H1 (cell line): ENCODE results near the gene KCTD19. TPM values are rescaled to one million over a fixed set of nuclear protein-coding genes. Genes with fewer than 3 reads are reported as not detected.

Experiments used
- CTCF ChIA-PET: fragments of 300-600 bp; sonication (Branson Sonifier 250); formaldehyde crosslinking; loops from one replicate; lab custom pipeline; 2021; ENCODE audit not compliant: partially characterized antibody; lab: Charles Lee
- POLR2A ChIA-PET: fragments of 300-600 bp; sonication (Branson Sonifier 250); formaldehyde crosslinking; loops from one replicate; lab custom pipeline; 2021; ENCODE audit warnings: inconsistent platforms; ENCODE audit not compliant: partially characterized antibody; lab: Charles Lee
- DNase-seq, 2 experiments: peaks; one replicate each; pipeline versions ENCODE4 v3.0.0 to v3.0.0-alpha.2; 2010 to 2022; ENCODE audit warnings: low spot score in 2 of 2, low read depth in 1 of 2, mixed read lengths in 1 of 2
- FAIRE-seq: peaks from 2 replicates; lab custom pipeline; 2011; peaks lifted over from hg19 to GRCh38; lab: Jason Lieb, UNC
- H2AFZ ChIP-seq: 2 replicates; pipeline ENCODE4 v1.8.1; 2012; ENCODE audit warnings: low read length, inconsistent platforms
- H2AK5ac ChIP-seq: 2 replicates; pipeline ENCODE4 v1.6.1; 2013; ENCODE audit warnings: low read depth, low read length
- H2BK120ac ChIP-seq: replicated peaks from 2 replicates; pipeline ENCODE3; 2013; ENCODE audit warnings: low read depth, low read length, inconsistent platforms
- H2BK12ac ChIP-seq: 2 replicates; pipeline ENCODE4 v1.6.1; 2013; ENCODE audit warnings: low read depth, low read length
- H2BK15ac ChIP-seq: 2 replicates; pipeline ENCODE4 v1.6.1; 2013; ENCODE audit warnings: low read length
- H2BK20ac ChIP-seq: 2 replicates; pipeline ENCODE4 v1.6.1; 2013; ENCODE audit warnings: low read length
- H2BK5ac ChIP-seq: 2 replicates; pipeline ENCODE4 v1.6.1; 2013; ENCODE audit warnings: low read depth, low read length
- H3K14ac ChIP-seq: 2 replicates; pipeline ENCODE4 v1.6.1; 2013; ENCODE audit warnings: inconsistent platforms; ENCODE audit not compliant: insufficient read length
- H3K18ac ChIP-seq: 2 replicates; pipeline ENCODE4 v1.6.1; 2013; ENCODE audit warnings: low read length; ENCODE audit errors: extremely low read depth
- H3K23ac ChIP-seq: 2 replicates; pipeline ENCODE4 v1.6.1; 2013; ENCODE audit warnings: inconsistent platforms; ENCODE audit not compliant: insufficient read length
- H3K23me2 ChIP-seq: 2 replicates; pipeline ENCODE4 v1.6.1; 2013; ENCODE audit warnings: low read depth, low read length
- H3K27ac ChIP-seq: 2 replicates; pipeline ENCODE4 v1.6.1; 2011; ENCODE audit warnings: low read depth, low read length, inconsistent platforms
- H3K27me3 ChIP-seq, 4 experiments: replicated peaks in 1 of 4; 1 replicate in 1 of 4; 2 replicates in 3 of 4; pipeline versions ENCODE4 v1.6.1 to v1.8.1; 2011 to 2013; ENCODE audit warnings: low read length in 3 of 4, mild to moderate bottlenecking in 3 of 4, inconsistent platforms in 2 of 4, mixed read lengths in 2 of 4, moderate library complexity in 1 of 4; ENCODE audit not compliant: control insufficient read depth in 3 of 4, insufficient read depth in 3 of 4; ENCODE audit errors: extremely low read depth in 1 of 4
- H3K36me3 ChIP-seq, 4 experiments: 2 replicates each; pipeline versions ENCODE4 v1.6.1 to v1.8.1; 2011 to 2013; ENCODE audit warnings: mild to moderate bottlenecking in 4 of 4, low read length in 3 of 4, moderate library complexity in 2 of 4, control low read depth in 1 of 4, inconsistent platforms in 1 of 4; ENCODE audit not compliant: insufficient read depth in 4 of 4, control insufficient read depth in 2 of 4
- H3K4ac ChIP-seq: replicated peaks from 2 replicates; pipeline ENCODE3; 2013; ENCODE audit warnings: low read length, low read depth, mixed read lengths, inconsistent platforms; ENCODE audit not compliant: insufficient read length
- H3K4me1 ChIP-seq, 4 experiments: replicated peaks in 1 of 4; 1 replicate in 1 of 4; 2 replicates in 3 of 4; pipeline versions ENCODE4 v1.6.1 to v1.8.1; 2011 to 2013; ENCODE audit warnings: low read length in 3 of 4, inconsistent platforms in 2 of 4, mixed read lengths in 1 of 4; ENCODE audit not compliant: insufficient read depth in 4 of 4, control insufficient read depth in 3 of 4
- H3K4me2 ChIP-seq, 2 experiments: 2 replicates each; pipeline versions ENCODE4 v1.6.1 to v1.8.1; 2011 to 2013; ENCODE audit warnings: low read depth in 2 of 2, low read length in 2 of 2, control low read depth in 1 of 2, inconsistent platforms in 1 of 2, mild to moderate bottlenecking in 1 of 2; ENCODE audit not compliant: insufficient read depth in 1 of 2
- H3K4me3 ChIP-seq, 4 experiments: fragments of 200-600, 300-600 bp in 1 of 4; sonication (generic), shearing (Covaris generic), sonication (Bioruptor Twin) in 1 of 4; 2 replicates each; pipeline versions ENCODE4 v1.5.1 to v1.8.1; 2011 to 2016; ENCODE audit warnings: low read length in 4 of 4, low read depth in 3 of 4, control low read depth in 2 of 4, inconsistent platforms in 2 of 4, mild to moderate bottlenecking in 2 of 4, mixed read lengths in 1 of 4, moderate library complexity in 1 of 4; ENCODE audit not compliant: insufficient read depth in 2 of 4; ENCODE audit errors: extremely low read depth in 1 of 4
- H3K56ac ChIP-seq: replicated peaks from 2 replicates; pipeline ENCODE3; 2013; ENCODE audit warnings: low read depth, mild to moderate bottlenecking, mixed read lengths, low read length, inconsistent platforms; ENCODE audit not compliant: insufficient read length
- H3K79me1 ChIP-seq: 2 replicates; pipeline ENCODE4 v1.6.1; 2013; ENCODE audit warnings: low read depth, low read length, control low read depth
- H3K79me2 ChIP-seq, 2 experiments: 2 replicates each; pipeline versions ENCODE4 v1.6.1 to v1.8.1; 2012 to 2013; ENCODE audit warnings: low read length in 2 of 2, mild to moderate bottlenecking in 2 of 2, inconsistent platforms in 1 of 2; ENCODE audit not compliant: insufficient read depth in 2 of 2, control insufficient read depth in 1 of 2
- H3K9ac ChIP-seq, 4 experiments: replicated peaks in 1 of 4; 1 replicate in 1 of 4; 2 replicates in 3 of 4; pipeline versions ENCODE4 v1.6.1 to v1.8.1; 2011 to 2013; ENCODE audit warnings: low read depth in 3 of 4, low read length in 3 of 4, control low read depth in 2 of 4, mild to moderate bottlenecking in 2 of 4, moderate library complexity in 2 of 4, inconsistent platforms in 1 of 4; ENCODE audit errors: extremely low read depth in 1 of 4
- H3K9me3 ChIP-seq, 2 experiments: 2 replicates each; pipeline versions ENCODE4 v1.6.1 to v1.8.1; 2012 to 2013; ENCODE audit warnings: mild to moderate bottlenecking in 2 of 2, moderate library complexity in 2 of 2, control low read depth in 1 of 2, inconsistent platforms in 1 of 2, low read depth in 1 of 2, low read length in 1 of 2, mixed read lengths in 1 of 2; ENCODE audit not compliant: insufficient read depth in 2 of 2
- H4K20me1 ChIP-seq, 2 experiments: replicated peaks in 1 of 2; 2 replicates each; pipeline versions ENCODE3 to v1.8.1; 2011 to 2013; ENCODE audit warnings: inconsistent platforms in 2 of 2, low read length in 2 of 2, mild to moderate bottlenecking in 1 of 2; ENCODE audit not compliant: insufficient read depth in 2 of 2, control insufficient read depth in 1 of 2
- H4K5ac ChIP-seq: 2 replicates; pipeline ENCODE4 v1.6.1; 2013; ENCODE audit warnings: low read length, low read depth, mixed read lengths, inconsistent platforms; ENCODE audit not compliant: insufficient read length
- H4K8ac ChIP-seq: 2 replicates; pipeline ENCODE4 v1.8.0; 2013; ENCODE audit warnings: mild to moderate bottlenecking, moderate library complexity, low read length, inconsistent platforms; ENCODE audit not compliant: insufficient read depth; ENCODE audit errors: extremely low read depth
- H4K91ac ChIP-seq: replicated peaks from 2 replicates; pipeline ENCODE3; 2013; ENCODE audit warnings: low read length, mixed read lengths, inconsistent platforms; ENCODE audit not compliant: insufficient read length
- CBX8 ChIP-seq: fragments of 300-800, 300-1000 bp; sonication (generic); IDR thresholded peaks from 2 replicates; pipeline ENCODE4 v1.7.1; 2016; ENCODE audit warnings: low read depth, low read length, borderline replicate concordance
- CEBPB ChIP-seq: IDR thresholded peaks from 2 replicates; pipeline ENCODE4 v1.6.1; 2012; ENCODE audit warnings: low read depth, low read length
- CHD2 ChIP-seq: IDR thresholded peaks from 2 replicates; pipeline ENCODE4 v1.6.1; 2012; ENCODE audit warnings: low read length, improper control_type of control experiment
- EGR1 ChIP-seq: IDR thresholded peaks from 2 replicates; pipeline ENCODE4 v1.6.1; 2011; ENCODE audit warnings: low read depth, low read length, borderline replicate concordance
- GTF2F1 ChIP-seq: IDR thresholded peaks from 2 replicates; pipeline ENCODE4 v1.6.1; 2012; ENCODE audit warnings: low read depth, low read length, improper control_type of control experiment, borderline replicate concordance
- JUND ChIP-seq: IDR thresholded peaks from 2 replicates; pipeline ENCODE4 v1.6.1; 2011; ENCODE audit warnings: mild to moderate bottlenecking, improper control_type of control experiment, low read length
- KDM1A ChIP-seq: fragments of 200-600, 300-600 bp; sonication (generic); IDR thresholded peaks from 2 replicates; pipeline ENCODE4 v1.7.1; 2016; ENCODE audit warnings: mild to moderate bottlenecking, low read length, borderline replicate concordance
- NANOG ChIP-seq: IDR thresholded peaks from 2 replicates; pipeline ENCODE4 v1.6.1; 2011; ENCODE audit warnings: low read length, low read depth, mild to moderate bottlenecking, inconsistent platforms; ENCODE audit not compliant: insufficient read depth, poor library complexity, severe bottlenecking
- RFX5 ChIP-seq: IDR thresholded peaks from 2 replicates; pipeline ENCODE4 v1.6.1; 2011; ENCODE audit warnings: low read depth, low read length, improper control_type of control experiment, borderline replicate concordance
- RXRA ChIP-seq: IDR thresholded peaks from 2 replicates; pipeline ENCODE4 v1.6.1; 2011; ENCODE audit warnings: low read depth, mild to moderate bottlenecking, low read length, moderate library complexity; ENCODE audit not compliant: insufficient read depth
- SIRT6 ChIP-seq: IDR thresholded peaks from one replicate; pipeline ENCODE4 v1.7.1; 2012; ENCODE audit warnings: low read length, inconsistent platforms
- TBP ChIP-seq: IDR thresholded peaks from 2 replicates; pipeline ENCODE4 v1.6.1; 2011; ENCODE audit warnings: low read depth, low read length, improper control_type of control experiment
- TEAD4 ChIP-seq: IDR thresholded peaks from 2 replicates; pipeline ENCODE4 v1.6.1; 2012; ENCODE audit warnings: low read depth, low read length, inconsistent platforms, mixed read lengths
- ZNF274 ChIP-seq: IDR thresholded peaks from 2 replicates; pipeline ENCODE4 v1.7.0; 2012; ENCODE audit warnings: low read length, borderline replicate concordance; ENCODE audit errors: extremely low read depth
- WGBS, 2 experiments: shearing (Covaris generic) in 1 of 2; methylation state at CpG; one replicate each; pipeline versions ENCODE4 v1.1.6 to v1.1.7; 2013 to 2015; ENCODE audit warnings: low lambda C conversion rate in 2 of 2, mixed read lengths in 2 of 2, inconsistent platforms in 1 of 2, low coverage in 1 of 2, missing lambda C conversion rate in 1 of 2; ENCODE audit not compliant: insufficient replicate concordance in 2 of 2, insufficient coverage in 1 of 2, insufficient read length in 1 of 2; ENCODE audit errors: extremely low coverage in 1 of 2, missing lambda C conversion rate in 1 of 2; 5-methylcytosine and 5-hydroxymethylcytosine counted together
- polyA plus RNA-seq, 7 experiments: library from polyadenylated mRNA; depleted of rRNA in 3 of 7; stranded (reverse) in 5 of 7; unstranded in 2 of 7; fragments of >200 nt in 5 of 7; fragments of 200-250 nt in 2 of 7; gene quantifications; 1 replicate in 5 of 7; 2 replicates in 1 of 7; 4 replicates in 1 of 7; pipeline versions ENCODE4 v1.2.1 to v1.2.3, GENCODE V29; 2011 to 2013; ENCODE audit warnings: missing spikeins in 2 of 7, mixed read lengths in 2 of 7
- total RNA-seq: library from RNA; stranded (reverse); fragmentation: NEBNext Ultra II Directional; extraction: Animal tissue kit (Norgen Biotek cat#: 25700); gene quantifications from 2 replicates; pipeline ENCODE4 v1.2.1, GENCODE V29; 2021

Gene KCTD19
- total and polyA plus RNA-seq, 2 of the 8 experiments (the other 6 are each of a cell fraction or from before 2014, with no cell fraction given) = 0.06 to 0.24 TPM

- no peak for DNase-seq
- H2BK20ac ChIP-seq = no peak overlapping the region
- H2BK12ac ChIP-seq = no peak overlapping the region
- H3K4ac ChIP-seq = no peak overlapping the region
- no peaks in the 10 kb centered on the region for H4K20me1 ChIP-seq
- no peaks in the 10 kb centered on the region; a peak in 1 of 7 replicates for H3K4me1 ChIP-seq
- no peak overlapping the region for H2BK5ac ChIP-seq
- H3K9me3 ChIP-seq = no peaks in the 10 kb centered on the region
- H3K79me1 ChIP-seq = no peaks in the 10 kb centered on the region
- H2BK120ac ChIP-seq = no peak overlapping the region
- H3K9ac ChIP-seq = no peak overlapping the region
- no peak overlapping the region for H4K8ac ChIP-seq
- peaks cover 0 to 4% (median 2%) of the 10 kb centered on the region in 4 experiments; a peak in 4 of 7 replicates for H3K27me3 ChIP-seq
- H3K56ac ChIP-seq = no peak overlapping the region
- H3K4me3 ChIP-seq = no peak overlapping the region
- H2AK5ac ChIP-seq = no peak overlapping the region
- H3K18ac ChIP-seq = no peak overlapping the region
- no peak overlapping the region for H4K5ac ChIP-seq
- H2BK15ac ChIP-seq = peak overlapping the region; percentile 22; the same call in 1 of the 2 replicates
- no peaks in the 10 kb centered on the region for H3K36me3 ChIP-seq
- H3K23me2 ChIP-seq = no peaks in the 10 kb centered on the region
- no peak overlapping the region for H3K4me2 ChIP-seq
- H3K79me2 ChIP-seq = no peaks in the 10 kb centered on the region
- H3K27ac ChIP-seq = no peak overlapping the region
- no peak overlapping the region for H4K91ac ChIP-seq
- H2AFZ ChIP-seq = no peak overlapping the region
- FAIRE-seq = no peak
- no peak overlapping the region for H3K14ac ChIP-seq
- WGBS, 2 experiments = 89% methylated on average over 4 of the region's 4 CpGs; no CpG with 5 or more reads in 1 of the 2 experiments
- ChIA-PET CTCF (interaction anchor here (0.6 to 11.3 kb wide), 5 partner anchors 9 to 151 kb away, joined by 4 to 93 read pairs (median 5); partner anchors contain the start of genes KCTD19 and LRRC36), POLR2A (interaction anchor here (1.2 to 2.1 kb wide), 2 partner anchors 9 to 13 kb away, joined by 4 to 8 read pairs; no protein-coding TSS in a partner anchor)
- H3K23ac ChIP-seq = no peak overlapping the region
- TF ChIP-seq GTF2F1 (no peak), RFX5 (no peak), JUND (no peak), CEBPB (no peak), RXRA (no peak), KDM1A (no peak), ZNF274 (no peak), NANOG (no peak), TEAD4 (no peak), CBX8 (no peak), CHD2 (no peak), EGR1 (no peak), TBP (no peak), SIRT6 (no peak)
These were observed 32.3 kb downstream of the KCTD19 start for GRCh38 chr16:67294171-67294757.
